ENCODE results near the gene ZFAND3. TPM values are rescaled to one million over a fixed set of nuclear protein-coding genes. Genes with fewer than 3 reads are reported as not detected.

Gene ZFAND3
- total and polyA plus RNA-seq, 7 donors: 48.5 to 166 (median 141) TPM

DNA sequence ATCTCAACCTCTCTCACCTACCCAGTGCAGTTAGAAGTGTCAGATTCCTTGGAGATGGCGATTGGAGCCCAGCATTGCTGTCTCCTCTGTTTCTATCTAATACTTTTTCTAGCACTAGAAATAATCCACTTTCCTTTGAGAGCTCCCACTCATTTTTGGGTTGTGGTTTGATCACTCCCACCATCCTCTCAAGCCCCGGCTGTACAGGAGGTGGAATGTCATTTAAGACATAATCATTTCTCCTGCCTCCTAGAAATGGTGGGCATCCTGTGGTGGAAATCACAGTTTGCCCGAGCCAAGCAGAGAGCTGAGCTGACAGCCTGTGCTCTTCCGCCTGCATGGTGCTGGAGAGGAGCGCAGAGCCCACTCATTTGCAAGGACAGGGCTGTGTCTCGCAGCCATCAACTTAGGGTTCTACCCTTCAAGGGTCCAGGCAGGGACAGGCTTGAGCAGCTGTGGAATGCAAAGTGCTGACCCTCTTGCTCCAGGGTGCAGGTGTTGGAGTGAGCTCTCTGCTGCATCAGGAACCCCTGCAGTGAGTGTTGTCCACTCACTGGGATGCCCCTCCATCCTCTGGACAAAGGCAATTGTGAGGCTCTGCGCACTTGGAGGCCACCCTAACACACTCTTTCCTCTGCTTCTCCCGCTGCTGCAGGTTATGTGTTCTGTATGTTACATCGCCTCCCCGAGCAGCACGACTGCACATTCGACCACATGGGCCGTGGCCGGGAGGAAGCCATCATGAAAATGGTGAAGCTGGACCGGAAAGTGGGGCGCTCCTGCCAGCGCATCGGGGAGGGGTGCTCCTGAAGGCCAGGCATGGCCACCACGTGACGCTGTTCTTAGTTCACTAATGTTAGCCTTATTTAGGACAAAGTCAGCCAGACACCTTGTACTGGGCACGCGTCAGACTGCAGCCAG is 332.3 kb downstream of the ZFAND3 start:
- no peak overlapping the region for H3K4me3 ChIP-seq
- H3K9me3 ChIP-seq: no peaks in the 10 kb centered on the region
- ATAC-seq (no peak), DNase-seq (no peak)
- no peaks in the 10 kb centered on the region for H3K27me3 ChIP-seq (ENCODE audit: insufficient read depth in 3 of 3, low read length in 2 of 3)
- H3K4me1 ChIP-seq: no peaks in the 10 kb centered on the region
- H3K36me3 ChIP-seq (ENCODE audit: insufficient read depth in 1 of 2, low read depth in 1 of 2): peaks cover 0 to 16% of the 10 kb centered on the region in 2 donors
- WGBS, 3 donors: 95 to 97% (median 96%) methylated on average over 22 of the region's 22 CpGs
- intact Hi-C loops (cut with DNase I): no loop called here
- TF ChIP-seq, protein P1, sequence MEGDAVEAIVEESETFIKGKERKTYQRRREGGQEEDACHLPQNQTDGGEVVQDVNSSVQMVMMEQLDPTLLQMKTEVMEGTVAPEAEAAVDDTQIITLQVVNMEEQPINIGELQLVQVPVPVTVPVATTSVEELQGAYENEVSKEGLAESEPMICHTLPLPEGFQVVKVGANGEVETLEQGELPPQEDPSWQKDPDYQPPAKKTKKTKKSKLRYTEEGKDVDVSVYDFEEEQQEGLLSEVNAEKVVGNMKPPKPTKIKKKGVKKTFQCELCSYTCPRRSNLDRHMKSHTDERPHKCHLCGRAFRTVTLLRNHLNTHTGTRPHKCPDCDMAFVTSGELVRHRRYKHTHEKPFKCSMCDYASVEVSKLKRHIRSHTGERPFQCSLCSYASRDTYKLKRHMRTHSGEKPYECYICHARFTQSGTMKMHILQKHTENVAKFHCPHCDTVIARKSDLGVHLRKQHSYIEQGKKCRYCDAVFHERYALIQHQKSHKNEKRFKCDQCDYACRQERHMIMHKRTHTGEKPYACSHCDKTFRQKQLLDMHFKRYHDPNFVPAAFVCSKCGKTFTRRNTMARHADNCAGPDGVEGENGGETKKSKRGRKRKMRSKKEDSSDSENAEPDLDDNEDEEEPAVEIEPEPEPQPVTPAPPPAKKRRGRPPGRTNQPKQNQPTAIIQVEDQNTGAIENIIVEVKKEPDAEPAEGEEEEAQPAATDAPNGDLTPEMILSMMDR (IDR thresholded peaks at IDR 0.05): no peak
- no peak overlapping the region for H3K27ac ChIP-seq

DNA sequence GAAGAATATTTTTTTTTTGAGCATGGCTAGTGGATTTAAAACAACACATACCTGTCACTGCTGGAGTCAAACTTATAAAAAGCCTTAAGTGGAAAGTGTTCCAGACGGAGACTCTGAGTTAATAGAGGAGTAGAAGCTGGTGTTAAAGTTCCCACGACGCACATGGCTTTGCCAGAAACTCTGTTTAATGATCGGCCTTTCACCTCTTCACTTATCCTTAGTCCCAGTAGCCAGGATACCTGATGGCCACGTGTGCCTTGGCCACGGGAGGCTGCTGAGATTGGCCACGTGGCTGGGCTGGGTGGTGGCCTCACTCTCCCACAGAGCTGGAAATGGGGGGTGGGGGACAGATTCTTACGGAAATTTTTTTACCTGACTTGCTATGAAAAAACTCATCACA is 333.1 kb downstream of the ZFAND3 start:
- WGBS, 3 donors: 91 to 95% (median 94%) methylated on average over 8 of the region's 8 CpGs
- ATAC-seq (no peak), DNase-seq (no peak)
- no peaks in the 10 kb centered on the region for H3K4me1 ChIP-seq
- H3K36me3 ChIP-seq (ENCODE audit: insufficient read depth in 1 of 2, low read depth in 1 of 2): peaks cover 0 to 16% of the 10 kb centered on the region in 2 donors
- H3K9me3 ChIP-seq: no peaks in the 10 kb centered on the region
- H3K27ac ChIP-seq: no peak overlapping the region
- H3K27me3 ChIP-seq (ENCODE audit: insufficient read depth in 3 of 3, low read length in 2 of 3): no peaks in the 10 kb centered on the region
- H3K4me3 ChIP-seq: no peak overlapping the region
- intact Hi-C loops (cut with DNase I): no loop called here
- TF ChIP-seq, protein P1 (IDR thresholded peaks at IDR 0.05): no peak

DNA sequence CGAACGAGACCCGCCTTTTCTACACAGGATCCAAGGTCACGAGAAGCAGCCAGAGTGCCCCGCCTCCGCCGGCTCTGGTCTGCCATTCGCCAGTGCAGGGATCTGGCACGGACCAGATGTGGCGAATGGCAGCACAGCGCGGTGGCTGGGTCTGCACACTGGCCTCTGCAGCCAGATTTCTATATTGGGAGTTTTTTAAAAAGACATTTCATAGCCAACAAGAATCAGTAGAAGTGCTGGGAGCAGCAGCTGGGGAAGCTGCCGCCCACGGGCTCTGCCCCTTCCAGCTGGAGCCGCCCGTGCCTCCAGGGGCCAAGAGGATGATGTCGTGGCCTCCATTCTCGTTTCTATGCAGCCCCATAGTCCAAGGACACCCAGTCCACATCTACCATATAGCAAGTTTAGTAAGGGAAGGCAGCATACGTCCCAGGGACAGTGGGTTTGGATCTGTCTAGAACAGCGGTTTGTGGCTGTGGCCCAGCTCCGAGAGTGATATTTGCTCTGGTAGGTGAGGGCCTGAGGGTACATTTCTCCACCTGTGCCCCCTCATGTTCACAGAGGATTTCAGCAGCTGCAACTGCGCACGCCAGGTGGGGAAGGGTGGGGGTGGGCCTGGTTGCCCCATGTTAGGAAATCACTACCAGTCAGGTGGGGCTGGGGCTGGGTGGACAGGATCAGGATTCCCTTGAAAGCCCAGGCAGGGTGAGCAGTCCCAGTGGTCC is 333.7 kb downstream of the ZFAND3 start:
- intact Hi-C loops (cut with DNase I): no loop called here
- no peak for DNase-seq
- ATAC-seq: no peak
- Histone ChIP-seq H3K4me1 (no peaks in the 10 kb centered on the region), H3K27ac (no peak overlapping the region), H3K9me3 (no peaks in the 10 kb centered on the region), H3K36me3 (ENCODE audit: insufficient read depth in 1 of 2, low read depth in 1 of 2) (peaks cover 0 to 16% of the 10 kb centered on the region in 2 donors), H3K4me3 (no peak overlapping the region), H3K27me3 (ENCODE audit: insufficient read depth in 3 of 3, low read length in 2 of 3) (no peaks in the 10 kb centered on the region)
- TF ChIP-seq, protein P1 (IDR thresholded peaks at IDR 0.05): no peak
- 80 to 83% (median 83%) methylated on average over 23 of the region's 23 CpGs for WGBS, 3 donors

DNA sequence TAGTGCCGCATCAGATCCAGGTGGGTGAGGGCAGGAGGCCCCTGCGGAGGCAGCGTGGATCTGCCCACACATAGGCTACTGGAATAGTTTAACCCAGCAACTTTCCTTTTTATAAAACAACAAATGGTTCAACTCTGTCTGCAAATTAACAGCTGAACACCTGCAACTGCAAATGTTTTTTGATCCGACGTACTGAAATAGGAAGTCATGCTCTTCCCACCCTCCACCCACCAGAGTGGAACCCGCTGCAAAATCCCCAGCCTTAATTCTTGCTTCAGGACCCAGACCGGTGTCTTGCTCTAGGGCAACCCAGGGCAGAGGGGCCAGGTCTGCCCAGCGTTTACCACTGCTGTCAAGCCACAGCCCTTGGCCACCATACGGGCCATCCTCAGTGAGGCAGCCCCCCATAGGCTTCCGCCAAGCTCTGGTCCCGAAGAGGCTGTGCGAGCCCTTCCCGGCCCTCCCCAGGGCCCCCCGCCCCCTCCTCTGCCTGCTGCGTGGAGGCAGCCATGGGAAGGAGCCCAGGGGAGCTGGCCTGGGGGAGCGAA is 334.3 kb downstream of the ZFAND3 start:
- Histone ChIP-seq H3K4me3 (no peak overlapping the region), H3K9me3 (no peaks in the 10 kb centered on the region), H3K27ac (no peak overlapping the region), H3K27me3 (ENCODE audit: insufficient read depth in 3 of 3, low read length in 2 of 3) (no peaks in the 10 kb centered on the region), H3K4me1 (no peaks in the 10 kb centered on the region), H3K36me3 (ENCODE audit: insufficient read depth in 1 of 2, low read depth in 1 of 2) (peaks cover 0 to 16% of the 10 kb centered on the region in 2 donors)
- intact Hi-C loops (cut with DNase I): no loop called here
- TF ChIP-seq, protein P1 (IDR thresholded peaks at IDR 0.05): no peak
- WGBS, 3 donors: 67 to 85% (median 84%) methylated on average over 16 of the region's 16 CpGs
- no peak for ATAC-seq
- DNase-seq: no peak
